ENCODE results near the gene ASPG.

The ASPG gene

DNA sequence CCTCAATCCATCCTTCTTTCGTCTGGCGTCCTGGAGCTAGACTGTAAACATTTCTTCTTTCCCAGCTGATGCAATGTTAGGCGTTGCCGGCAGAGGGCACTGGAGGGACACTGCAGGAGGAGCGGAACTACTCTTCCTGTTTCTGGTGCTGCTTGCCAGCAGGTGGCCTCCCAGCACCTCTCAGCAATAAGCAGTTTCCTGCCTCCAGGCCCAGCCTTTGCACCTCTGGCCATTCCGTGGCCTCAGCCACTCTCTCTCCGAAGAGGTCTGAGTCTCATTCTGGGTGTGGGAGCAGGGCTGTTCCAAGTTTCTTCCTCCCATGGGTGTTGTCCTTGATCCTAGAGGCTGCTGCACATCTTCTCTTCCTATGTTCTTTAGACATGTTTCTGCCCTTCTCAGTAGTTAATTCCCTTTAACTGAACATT, 7.5 kb upstream of the ASPG start:
- no peaks in the 10 kb centered on the region for H3K4me1 ChIP-seq (ENCODE audit: control insufficient read depth in 1 of 2, insufficient read depth in 2 of 2, low read length in 2 of 2)
- no peak overlapping the region for H3K27ac ChIP-seq (ENCODE audit: low read length)
- no peaks in the 10 kb centered on the region for H3K36me3 ChIP-seq (ENCODE audit: control insufficient read depth in 1 of 2, insufficient read depth in 2 of 2, low read length in 2 of 2)
- H3K4me3 ChIP-seq (ENCODE audit: low read depth in 1 of 2, low read length in 2 of 2): no peak overlapping the region
- peaks cover 0 to 6% of the 10 kb centered on the region in 2 donors for H3K9me3 ChIP-seq (ENCODE audit: control insufficient read depth in 1 of 2, low read length in 2 of 2)
- H3K27me3 ChIP-seq (ENCODE audit: low read depth, low read length): no peaks in the 10 kb centered on the region

DNA sequence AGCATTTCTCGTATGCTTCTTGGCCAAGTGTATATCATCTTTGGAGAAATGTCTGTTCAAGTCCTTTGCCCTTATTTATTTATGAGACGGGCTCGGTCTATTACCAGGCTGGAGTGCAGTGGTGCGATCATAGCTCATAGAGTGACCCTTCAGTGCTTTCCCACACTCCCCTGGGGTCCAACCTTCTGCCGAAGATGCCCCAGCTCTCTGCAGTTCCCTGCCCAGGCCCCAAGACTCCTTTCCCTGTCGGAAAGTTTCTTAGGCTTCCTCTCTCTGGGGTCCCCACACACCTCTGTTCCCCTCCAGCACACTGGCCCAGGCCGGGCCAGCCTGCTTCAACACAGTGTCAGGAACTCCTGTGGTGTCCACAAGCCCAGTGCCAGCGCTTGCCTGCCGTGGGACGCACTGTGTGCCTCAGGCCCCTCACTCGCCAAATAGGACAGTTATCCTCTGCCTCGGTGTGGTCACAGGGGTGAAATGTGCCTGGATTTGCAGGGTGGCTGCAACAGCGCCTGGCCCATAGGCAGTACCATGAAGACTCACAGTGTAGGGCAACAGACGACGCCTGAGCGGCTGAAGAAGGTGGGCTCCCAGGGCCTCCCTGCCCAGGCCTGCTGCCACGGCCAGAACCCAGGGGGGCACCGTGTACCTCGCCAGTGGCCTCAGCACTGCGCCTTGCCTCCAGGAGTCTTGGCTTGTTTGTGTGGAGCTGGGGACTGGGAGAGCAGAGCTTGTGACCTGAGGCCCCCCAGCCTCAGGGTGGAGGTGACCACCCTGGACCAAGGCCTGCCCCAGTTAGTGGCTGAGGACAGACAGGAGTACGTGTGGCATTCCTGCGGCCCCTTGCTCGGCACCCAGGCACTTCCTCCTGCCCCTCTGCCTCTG, 4.9 kb upstream of the ASPG start:
- Histone ChIP-seq H3K27me3 (ENCODE audit: low read depth, low read length) (no peaks in the 10 kb centered on the region), H3K27ac (ENCODE audit: low read length) (no peak overlapping the region), H3K9me3 (ENCODE audit: control insufficient read depth in 1 of 2, low read length in 2 of 2) (no peaks in the 10 kb centered on the region), H3K4me3 (ENCODE audit: low read depth in 1 of 2, low read length in 2 of 2) (no peak overlapping the region), H3K4me1 (ENCODE audit: control insufficient read depth in 1 of 2, insufficient read depth in 2 of 2, low read length in 2 of 2) (peaks cover 0 to 2% of the 10 kb centered on the region in 2 donors), H3K36me3 (ENCODE audit: control insufficient read depth in 1 of 2, insufficient read depth in 2 of 2, low read length in 2 of 2) (no peaks in the 10 kb centered on the region)

DNA sequence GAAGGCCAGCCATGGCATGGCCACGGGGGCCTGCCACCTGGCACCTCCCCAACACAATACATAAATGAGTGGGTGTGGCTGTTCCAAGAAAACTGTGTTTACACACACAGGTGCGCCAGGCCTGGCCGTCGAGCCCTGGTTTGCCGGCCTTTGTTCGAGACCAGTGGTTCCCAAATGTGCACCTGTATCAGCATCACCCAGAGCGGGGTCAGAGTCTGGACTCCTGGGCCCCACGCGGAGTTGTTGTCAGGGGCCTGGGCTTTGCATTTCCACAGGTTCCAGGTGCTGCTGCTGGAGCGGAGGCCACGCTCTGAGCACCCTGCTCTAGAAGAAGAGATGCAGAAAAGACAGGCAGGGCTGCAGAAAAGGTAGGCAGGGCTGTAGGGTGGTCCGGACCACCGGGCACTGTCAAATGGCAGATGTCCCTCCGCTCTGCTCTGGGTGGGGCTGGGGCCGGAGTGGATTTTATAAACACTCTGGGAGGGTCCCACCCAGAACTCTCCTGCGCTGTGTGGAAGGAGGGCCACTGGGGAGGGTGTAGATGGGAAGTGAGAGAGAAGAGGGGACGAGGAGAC, 4.2 kb upstream of the ASPG start:
- no peaks in the 10 kb centered on the region for H3K9me3 ChIP-seq (ENCODE audit: control insufficient read depth in 1 of 2, low read length in 2 of 2)
- peaks cover 0 to 6% of the 10 kb centered on the region in 2 donors for H3K4me1 ChIP-seq (ENCODE audit: control insufficient read depth in 1 of 2, insufficient read depth in 2 of 2, low read length in 2 of 2)
- no peaks in the 10 kb centered on the region for H3K36me3 ChIP-seq (ENCODE audit: control insufficient read depth in 1 of 2, insufficient read depth in 2 of 2, low read length in 2 of 2)
- H3K27me3 ChIP-seq (ENCODE audit: low read depth, low read length): peaks cover 6% of the 10 kb centered on the region
- no peak overlapping the region for H3K4me3 ChIP-seq (ENCODE audit: low read depth in 1 of 2, low read length in 2 of 2)
- H3K27ac ChIP-seq (ENCODE audit: low read length): no peak overlapping the region

DNA sequence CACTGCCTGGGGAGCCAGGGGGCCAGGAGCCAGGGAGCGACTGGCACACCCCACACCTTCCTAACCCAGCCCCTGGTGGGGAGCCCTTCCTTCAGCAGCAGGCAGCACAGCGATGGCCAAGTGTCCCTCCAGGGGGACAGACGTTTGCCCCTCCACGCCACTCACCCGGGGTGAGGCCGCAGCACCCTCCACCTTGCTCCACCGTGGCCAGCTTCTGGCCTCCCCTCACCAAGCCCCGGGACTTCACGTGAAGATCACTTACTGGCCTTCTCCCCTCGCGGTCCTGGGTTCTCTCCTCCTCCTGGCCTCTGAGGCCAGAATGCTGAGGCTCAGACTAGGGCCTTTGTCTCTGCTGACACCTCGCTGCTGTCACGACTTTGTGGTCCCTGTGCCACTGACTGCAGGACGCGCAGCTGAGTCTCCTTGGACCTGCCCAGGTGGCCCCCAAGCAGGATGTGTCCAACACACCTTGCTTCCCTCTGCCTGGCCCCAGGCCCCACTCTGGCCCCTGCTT, 3.5 kb upstream of the ASPG start:
- no peak overlapping the region for H3K4me3 ChIP-seq (ENCODE audit: low read depth in 1 of 2, low read length in 2 of 2)

DNA sequence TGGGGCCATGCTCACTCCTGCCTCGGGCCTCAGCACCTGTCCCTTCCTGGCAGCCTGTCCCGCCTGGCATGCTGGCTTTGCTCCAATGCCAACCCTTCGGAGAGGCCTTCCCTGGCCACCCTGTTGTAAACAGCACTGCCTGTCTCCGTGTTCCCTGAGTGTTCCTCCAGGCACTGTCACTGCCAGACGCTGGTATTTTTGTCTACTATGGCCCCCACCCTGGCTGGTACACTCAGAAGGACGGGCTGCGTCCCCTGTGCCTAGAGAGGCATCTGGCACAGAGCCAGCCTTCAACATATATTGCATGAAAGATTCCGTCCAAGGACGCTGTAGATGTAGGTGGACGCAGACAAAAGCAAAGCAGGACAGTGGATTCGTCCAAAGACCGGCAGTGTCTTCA, 2.7 kb upstream of the ASPG start:
- Histone ChIP-seq H3K9me3 (ENCODE audit: control insufficient read depth in 1 of 2, low read length in 2 of 2) (no peaks in the 10 kb centered on the region), H3K27me3 (ENCODE audit: low read depth, low read length) (peaks cover 6% of the 10 kb centered on the region), H3K4me1 (ENCODE audit: control insufficient read depth in 1 of 2, insufficient read depth in 2 of 2, low read length in 2 of 2) (peaks cover 0 to 6% of the 10 kb centered on the region in 2 donors), H3K27ac (ENCODE audit: low read length) (no peak overlapping the region), H3K36me3 (ENCODE audit: control insufficient read depth in 1 of 2, insufficient read depth in 2 of 2, low read length in 2 of 2) (no peaks in the 10 kb centered on the region), H3K4me3 (ENCODE audit: low read depth in 1 of 2, low read length in 2 of 2) (no peak overlapping the region)

More for the DNA sequence above, 3.5 kb upstream of the ASPG start:
- no peaks in the 10 kb centered on the region for H3K36me3 ChIP-seq (ENCODE audit: control insufficient read depth in 1 of 2, insufficient read depth in 2 of 2, low read length in 2 of 2)
- peaks cover 6% of the 10 kb centered on the region for H3K27me3 ChIP-seq (ENCODE audit: low read depth, low read length)
- peaks cover 0 to 6% of the 10 kb centered on the region in 2 donors for H3K4me1 ChIP-seq (ENCODE audit: control insufficient read depth in 1 of 2, insufficient read depth in 2 of 2, low read length in 2 of 2)
- no peaks in the 10 kb centered on the region for H3K9me3 ChIP-seq (ENCODE audit: control insufficient read depth in 1 of 2, low read length in 2 of 2)
- no peak overlapping the region for H3K27ac ChIP-seq (ENCODE audit: low read length)

DNA sequence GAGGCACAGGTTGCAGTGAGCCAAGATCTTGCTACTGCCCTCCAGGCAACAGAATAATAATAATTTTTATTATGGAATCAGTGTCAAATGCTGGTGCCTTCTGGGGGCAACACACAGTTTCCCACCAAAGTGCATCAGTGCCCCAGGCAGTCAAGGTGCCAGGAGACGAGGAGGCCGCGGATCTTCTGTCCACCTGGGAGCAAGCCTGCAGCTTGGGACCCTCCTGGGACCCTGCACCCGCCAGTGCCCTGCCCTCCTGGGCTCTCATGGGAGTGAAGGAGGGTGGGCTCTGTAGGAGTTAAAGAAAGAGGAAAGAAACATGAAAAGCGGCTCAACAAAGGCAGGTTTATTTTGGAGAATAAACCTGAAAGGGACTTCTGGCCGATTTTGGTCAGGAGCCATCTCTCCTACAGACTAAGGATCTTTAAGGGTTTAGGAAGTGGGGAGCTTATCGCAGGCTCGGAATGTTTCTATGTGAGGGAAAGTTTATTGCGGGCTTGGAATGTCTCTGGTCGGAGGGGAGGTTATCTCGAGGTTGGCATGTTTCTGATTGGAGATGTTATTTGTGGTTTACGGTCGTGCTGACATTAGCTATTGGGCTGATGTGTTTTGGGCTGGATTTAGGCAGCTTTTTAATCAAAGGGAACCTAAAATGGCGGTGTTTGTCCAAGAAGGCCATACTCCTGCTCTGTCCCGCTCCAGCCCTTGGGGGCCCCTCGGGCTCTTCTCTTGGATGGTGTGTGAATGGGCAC, 1.1 kb upstream of the ASPG start:
- H3K4me1 ChIP-seq (ENCODE audit: control insufficient read depth in 1 of 2, insufficient read depth in 2 of 2, low read length in 2 of 2): peaks cover 0 to 6% of the 10 kb centered on the region in 2 donors
- H3K27ac ChIP-seq (ENCODE audit: low read length): no peak overlapping the region
- no peaks in the 10 kb centered on the region for H3K9me3 ChIP-seq (ENCODE audit: control insufficient read depth in 1 of 2, low read length in 2 of 2)
- no peak overlapping the region for H3K4me3 ChIP-seq (ENCODE audit: low read depth in 1 of 2, low read length in 2 of 2)
- H3K27me3 ChIP-seq (ENCODE audit: low read depth, low read length): peaks cover 6% of the 10 kb centered on the region
- H3K36me3 ChIP-seq (ENCODE audit: control insufficient read depth in 1 of 2, insufficient read depth in 2 of 2, low read length in 2 of 2): no peaks in the 10 kb centered on the region

DNA sequence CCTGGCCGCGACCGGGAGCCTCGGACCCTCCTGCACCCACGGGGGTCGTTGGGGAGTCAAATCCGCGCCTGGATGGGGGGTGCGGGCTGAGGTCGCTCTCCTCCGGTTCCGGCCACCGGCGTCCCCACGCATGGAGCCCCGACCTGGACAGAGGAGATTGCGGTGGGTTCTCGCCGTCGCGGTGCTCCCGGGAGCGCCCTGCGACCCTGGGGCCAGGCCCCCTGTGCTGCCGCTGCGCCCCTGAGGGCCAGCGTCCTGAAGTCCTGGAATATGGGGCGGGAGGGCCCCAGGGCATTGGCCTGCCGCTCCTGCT, 345 bp downstream of the ASPG start:
- peaks cover 0 to 6% of the 10 kb centered on the region in 2 donors for H3K4me1 ChIP-seq (ENCODE audit: control insufficient read depth in 1 of 2, insufficient read depth in 2 of 2, low read length in 2 of 2)
- H3K4me3 ChIP-seq (ENCODE audit: low read depth in 1 of 2, low read length in 2 of 2): peak overlapping the region in 1 of 2 donors; percentile 47
- H3K9me3 ChIP-seq (ENCODE audit: control insufficient read depth in 1 of 2, low read length in 2 of 2): no peaks in the 10 kb centered on the region
- H3K27me3 ChIP-seq (ENCODE audit: low read depth, low read length): peaks cover 6% of the 10 kb centered on the region
- H3K27ac ChIP-seq (ENCODE audit: low read length): no peak overlapping the region
- H3K36me3 ChIP-seq (ENCODE audit: control insufficient read depth in 1 of 2, insufficient read depth in 2 of 2, low read length in 2 of 2): no peaks in the 10 kb centered on the region

DNA sequence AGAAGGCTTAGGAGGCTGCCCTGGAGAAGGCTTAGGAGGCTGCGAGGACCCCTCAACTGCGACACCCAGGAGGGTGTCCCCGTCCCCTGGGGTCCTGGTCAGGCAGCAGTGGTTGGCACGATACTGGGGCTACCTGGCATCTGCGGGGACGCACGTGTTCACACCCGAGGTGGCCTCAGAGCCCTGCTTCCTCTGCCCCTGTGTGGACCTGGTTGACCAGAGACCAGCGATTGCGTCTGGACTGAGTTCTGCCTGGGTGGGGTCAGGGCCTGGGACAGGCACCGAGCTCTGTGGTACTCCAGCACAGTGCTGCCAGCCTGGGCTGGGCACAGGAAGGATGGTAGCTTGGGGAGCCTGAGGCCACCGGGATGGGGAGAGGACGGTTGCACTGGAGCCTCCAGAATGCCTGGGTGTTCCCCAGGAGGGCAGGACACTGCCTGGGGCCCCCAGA, 735 bp downstream of the ASPG start:
- H3K27me3 ChIP-seq (ENCODE audit: low read depth, low read length): peaks cover 6% of the 10 kb centered on the region
- H3K9me3 ChIP-seq (ENCODE audit: control insufficient read depth in 1 of 2, low read length in 2 of 2): no peaks in the 10 kb centered on the region
- no peak overlapping the region for H3K27ac ChIP-seq (ENCODE audit: low read length)
- H3K36me3 ChIP-seq (ENCODE audit: control insufficient read depth in 1 of 2, insufficient read depth in 2 of 2, low read length in 2 of 2): no peaks in the 10 kb centered on the region
- peaks cover 0 to 6% of the 10 kb centered on the region in 2 donors for H3K4me1 ChIP-seq (ENCODE audit: control insufficient read depth in 1 of 2, insufficient read depth in 2 of 2, low read length in 2 of 2)
- no peak overlapping the region for H3K4me3 ChIP-seq (ENCODE audit: low read depth in 1 of 2, low read length in 2 of 2)

DNA sequence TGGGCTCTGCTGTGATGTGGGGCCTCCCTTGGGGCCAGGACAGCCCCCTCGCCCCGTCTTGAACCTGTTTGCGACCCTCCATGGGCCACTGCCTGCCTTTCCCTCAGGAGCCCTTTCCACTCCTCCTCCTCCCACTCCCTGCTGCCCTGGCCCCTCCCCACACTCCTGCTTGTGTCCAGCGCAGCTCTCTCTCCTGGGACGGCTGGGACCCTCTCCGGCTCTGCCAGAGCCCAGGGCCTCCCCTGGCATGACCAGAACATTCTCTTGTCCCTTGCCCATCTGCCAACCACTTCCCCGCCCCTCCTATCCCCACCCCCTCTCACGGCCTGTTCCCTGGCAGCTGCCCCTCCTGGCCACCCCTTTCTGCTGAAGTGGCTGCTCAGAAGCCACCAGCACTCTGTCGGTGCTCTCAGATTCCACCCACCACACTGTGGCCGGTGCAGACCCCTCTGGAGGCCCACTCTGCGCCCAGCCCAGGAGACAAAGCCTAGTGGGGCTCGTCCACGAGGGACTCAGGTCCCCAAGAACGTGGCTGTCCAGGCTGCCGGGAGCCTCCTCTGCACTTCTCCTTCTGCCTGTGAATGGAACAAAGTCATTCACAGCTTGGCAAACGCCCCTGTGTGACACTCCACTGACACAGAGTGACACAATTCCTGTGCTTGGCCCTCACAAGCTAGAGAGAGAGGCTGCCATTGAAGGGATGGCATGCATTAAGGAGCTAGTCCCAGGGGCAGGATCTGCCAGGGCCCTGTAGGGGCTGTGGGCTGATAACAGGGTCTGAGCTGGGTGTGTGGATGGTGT, 1.4 kb downstream of the ASPG start:
- no peaks in the 10 kb centered on the region for H3K9me3 ChIP-seq (ENCODE audit: control insufficient read depth in 1 of 2, low read length in 2 of 2)
- no peaks in the 10 kb centered on the region for H3K36me3 ChIP-seq (ENCODE audit: control insufficient read depth in 1 of 2, insufficient read depth in 2 of 2, low read length in 2 of 2)
- H3K4me1 ChIP-seq (ENCODE audit: control insufficient read depth in 1 of 2, insufficient read depth in 2 of 2, low read length in 2 of 2): peaks cover 0 to 6% of the 10 kb centered on the region in 2 donors
- H3K27ac ChIP-seq (ENCODE audit: low read length): no peak overlapping the region
- no peak overlapping the region for H3K4me3 ChIP-seq (ENCODE audit: low read depth in 1 of 2, low read length in 2 of 2)
- H3K27me3 ChIP-seq (ENCODE audit: low read depth, low read length): peaks cover 6% of the 10 kb centered on the region

DNA sequence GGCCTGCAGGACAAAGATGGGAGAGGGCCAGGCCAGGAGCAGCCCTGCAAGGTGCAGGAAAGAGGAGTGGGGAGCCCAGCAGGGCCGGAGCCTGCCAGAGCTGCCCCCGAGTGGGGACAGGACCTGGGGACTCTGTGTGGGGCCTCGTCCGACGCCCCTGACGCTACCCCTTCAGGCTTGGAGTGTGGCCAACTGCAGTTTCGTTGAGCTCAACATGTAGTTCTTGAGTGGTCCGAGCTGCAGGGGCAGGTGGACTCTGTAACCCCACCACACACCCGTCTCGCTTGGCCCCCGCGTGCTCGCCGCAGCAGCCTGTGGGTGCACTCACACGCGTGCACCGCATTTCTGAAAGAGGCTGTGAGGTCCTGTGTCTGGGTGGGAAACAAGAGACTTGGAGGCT, 2.0 kb downstream of the ASPG start:
- Histone ChIP-seq H3K4me1 (ENCODE audit: control insufficient read depth in 1 of 2, insufficient read depth in 2 of 2, low read length in 2 of 2) (peaks cover 0 to 6% of the 10 kb centered on the region in 2 donors), H3K4me3 (ENCODE audit: low read depth in 1 of 2, low read length in 2 of 2) (no peak overlapping the region), H3K36me3 (ENCODE audit: control insufficient read depth in 1 of 2, insufficient read depth in 2 of 2, low read length in 2 of 2) (no peaks in the 10 kb centered on the region), H3K9me3 (ENCODE audit: control insufficient read depth in 1 of 2, low read length in 2 of 2) (no peaks in the 10 kb centered on the region), H3K27me3 (ENCODE audit: low read depth, low read length) (peaks cover 6% of the 10 kb centered on the region), H3K27ac (ENCODE audit: low read length) (no peak overlapping the region)
